Mammary epithelial cell (primary cell): ENCODE results near the gene MXRA8.

Experiments
- CTCF ChIP-seq, 2 donors: IDR thresholded peaks in 1 of 2; conservative IDR thresholded peaks in 1 of 2; 2 replicates each; pipeline ENCODE4 v1.5.1; 2011 to 2012; ENCODE audit warnings: inconsistent platforms in 2 of 2, low read length in 2 of 2, mild to moderate bottlenecking in 2 of 2, control low read depth in 1 of 2, low read depth in 1 of 2; ENCODE audit not compliant: insufficient read depth in 1 of 2; ENCODE audit errors: extremely low read depth in 1 of 2
- EZH2 ChIP-seq: IDR thresholded peaks from 2 replicates; pipeline ENCODE4 v1.6.1; 2012; ENCODE audit warnings: low read length, inconsistent platforms, borderline replicate concordance

DNA sequence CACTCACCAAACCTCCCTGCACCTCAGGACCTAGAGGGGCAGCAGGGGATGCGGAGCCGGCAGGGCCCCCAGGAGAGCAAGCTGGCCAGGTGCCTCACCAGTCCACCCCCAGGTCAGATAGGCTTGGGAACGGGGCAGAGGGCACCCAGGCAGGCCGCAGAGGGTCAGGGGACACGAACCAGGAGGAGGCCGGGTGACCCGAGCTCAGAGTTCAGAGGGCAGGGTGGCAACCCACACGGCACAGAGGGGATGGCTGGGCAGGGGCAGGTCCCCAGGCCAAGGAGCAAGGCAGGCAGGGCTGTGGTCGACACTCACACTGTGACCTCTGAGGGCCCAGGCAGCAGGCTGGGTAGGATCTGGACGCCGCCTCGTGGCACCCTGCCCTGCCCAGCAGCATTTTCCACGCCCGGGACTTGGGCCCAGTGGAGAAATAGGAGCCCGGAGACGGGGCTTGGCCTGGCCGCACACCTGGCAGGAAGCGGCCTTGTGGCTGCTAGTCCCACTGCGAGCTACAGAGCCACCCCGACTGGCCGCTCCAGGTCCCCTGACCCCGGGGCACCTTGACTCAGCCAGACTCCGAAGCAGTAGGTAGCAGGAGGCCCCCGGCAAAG is 14.4 kb downstream of the MXRA8 start:
- no peak for TF ChIP-seq CTCF (conservative IDR thresholded peaks at IDR 0.05 in 1 of 2, IDR thresholded peaks at IDR 0.05 in 1 of 2; ENCODE audit: extremely low read depth in 1 of 2, insufficient read depth in 1 of 2, low read depth in 1 of 2, low read length in 2 of 2)
- no peak for TF ChIP-seq EZH2
